IPS DF 4.7 (cell line): ENCODE data around the gene CCDC51.

Source experiments
- DNase-seq: peaks from one replicate; pipeline ENCODE4 v3.0.0-alpha.2; 2013; ENCODE audit warnings: low spot score; ENCODE audit errors: extremely low read depth

CCDC51 gene

GRCh38 chr3:48419597-48419996, 20.3 kb downstream of the CCDC51 start:
- no peak for DNase-seq

DNA sequence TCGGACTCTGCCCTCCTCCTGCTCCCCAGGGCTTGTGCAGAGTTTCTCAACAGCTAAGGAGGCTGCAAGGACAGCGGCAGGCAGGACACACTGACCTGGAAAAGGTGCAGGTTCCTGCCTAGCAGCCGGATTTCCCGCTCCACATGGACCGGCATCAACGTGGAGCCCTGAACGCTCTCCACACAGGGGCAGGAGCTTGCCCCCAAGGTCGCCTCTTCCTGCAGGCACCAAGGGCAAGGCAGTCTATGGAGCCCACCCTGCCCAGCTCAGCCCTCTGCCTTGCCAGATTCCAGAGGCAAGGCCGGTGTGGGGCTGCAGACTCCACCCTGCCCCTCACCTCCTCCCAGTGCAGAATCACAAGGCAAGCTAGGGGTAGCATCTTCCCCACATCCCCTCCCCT, 20.8 kb downstream of the CCDC51 start:
- DNase-seq = no peak

- DNase-seq = no peak
These were observed 21.3 kb downstream of the CCDC51 start for GRCh38 chr3:48418651-48419050.

- no peak for DNase-seq
These were observed 21.8 kb downstream of the CCDC51 start for GRCh38 chr3:48418140-48418539.

DNA sequence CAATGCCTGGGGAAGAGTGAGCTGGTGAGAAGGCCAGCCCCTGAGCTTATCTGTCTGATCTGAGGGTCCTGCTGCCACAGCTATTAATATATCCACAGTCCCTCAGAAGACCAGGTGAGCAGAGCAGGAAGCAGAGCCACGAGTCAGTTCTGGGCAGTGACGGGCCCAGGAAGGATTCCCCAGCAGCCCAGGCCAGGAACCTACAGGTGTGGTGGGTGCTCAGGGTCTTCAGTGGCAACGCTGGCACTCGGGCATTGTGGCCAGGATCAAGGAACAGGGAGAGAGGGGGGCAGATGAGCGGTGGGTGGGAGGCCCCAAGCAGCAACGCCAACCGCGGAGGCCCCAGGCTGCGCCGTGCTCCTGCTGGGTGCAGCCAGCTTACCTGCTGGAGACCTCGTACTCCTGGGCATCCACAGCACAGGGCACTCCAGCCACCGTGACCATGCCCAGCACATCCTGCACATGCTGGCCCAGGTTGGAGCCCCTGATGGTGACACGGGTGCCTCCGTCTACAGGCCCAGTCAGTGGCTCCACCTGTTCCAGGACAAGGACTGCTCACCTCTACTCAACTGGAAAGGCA, 22.3 kb downstream of the CCDC51 start:
- no peak for DNase-seq

DNA sequence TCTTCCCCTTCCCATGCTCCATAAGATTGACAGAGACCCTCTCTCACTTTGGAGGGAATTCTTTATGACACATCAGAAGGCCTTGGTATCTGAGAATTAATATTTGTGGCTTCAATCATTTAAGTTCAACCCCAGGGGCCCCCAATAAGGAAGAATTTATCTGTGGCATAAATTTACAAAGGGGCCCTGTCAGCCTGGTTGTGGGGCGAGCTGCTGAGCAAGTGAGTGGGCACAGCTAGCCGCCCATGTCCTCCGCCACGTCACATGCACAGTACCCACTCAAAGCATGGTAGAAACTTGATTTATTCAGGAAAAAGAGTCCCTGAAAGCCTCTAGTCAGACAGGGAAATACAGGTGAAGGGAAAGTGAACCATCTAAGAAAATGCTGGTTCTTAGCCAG, 23.4 kb downstream of the CCDC51 start:
- DNase-seq = no peak

DNA sequence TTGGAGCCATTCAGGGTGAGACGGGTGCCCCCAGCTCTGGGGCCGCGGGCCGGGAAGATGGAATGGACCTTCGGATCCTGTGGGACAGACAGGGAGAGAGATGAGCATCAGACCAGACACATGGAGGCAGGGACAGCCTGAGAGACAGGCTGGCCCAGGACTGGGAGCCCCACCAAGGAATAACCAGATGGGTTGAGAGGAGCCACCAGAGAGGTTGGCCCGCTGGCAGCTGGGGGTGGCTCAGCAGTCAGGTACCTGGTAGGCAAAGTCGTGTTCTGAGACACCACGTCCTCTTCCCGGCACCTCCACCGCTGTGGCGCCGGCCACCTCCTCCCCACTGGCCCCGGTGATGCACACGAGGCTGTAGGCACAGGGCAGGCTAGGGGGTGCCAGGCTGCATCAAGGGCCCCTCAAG, 23.8 kb downstream of the CCDC51 start:
- no peak for DNase-seq

GRCh38 chr3:48415251-48415953, 24.5 kb downstream of the CCDC51 start:
- no peak for DNase-seq

DNA sequence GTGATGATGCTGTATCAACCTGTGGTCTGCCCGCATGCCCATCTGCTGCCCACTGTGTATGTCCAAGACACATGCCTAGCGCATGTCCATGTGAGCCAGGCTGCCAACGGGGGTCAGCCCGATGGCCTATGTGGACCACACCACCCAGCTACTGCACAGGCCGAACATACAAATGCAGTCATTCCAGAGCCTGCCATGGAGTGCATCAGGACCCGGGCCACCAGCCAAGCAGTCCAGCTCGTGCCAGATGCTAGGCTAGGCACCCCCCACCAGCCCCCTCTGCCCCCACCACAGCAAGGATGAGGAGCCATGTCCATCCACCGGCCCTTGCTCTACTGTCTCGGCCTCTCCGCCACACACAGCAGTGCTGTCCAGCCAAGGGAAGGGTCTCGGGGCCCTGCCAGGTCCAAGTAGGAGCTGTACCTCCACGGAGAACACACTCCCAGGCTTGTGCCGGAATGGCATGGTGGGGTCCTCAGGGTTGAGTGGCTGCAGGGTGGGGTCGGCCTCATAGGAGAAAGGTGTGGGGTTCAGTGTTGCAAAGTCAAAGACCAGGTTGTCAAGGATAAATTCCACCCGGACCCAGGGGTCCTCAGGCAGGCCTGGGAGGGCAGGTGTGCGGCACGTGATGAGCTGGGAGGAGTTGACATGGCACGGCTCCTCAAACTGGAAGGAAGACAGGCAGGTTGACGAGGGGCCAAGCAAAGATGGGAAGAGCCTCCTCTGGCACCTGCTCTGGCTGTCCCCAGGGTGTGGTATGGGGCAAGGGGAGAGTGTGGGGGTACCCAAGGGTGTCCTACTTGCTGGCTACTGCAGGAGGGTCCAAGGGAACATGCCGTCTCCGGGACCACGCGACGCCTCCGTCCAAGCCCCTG, 25.3 kb downstream of the CCDC51 start:
- no peak for DNase-seq

GRCh38 chr3:48413611-48414010, 26.3 kb downstream of the CCDC51 start:
- DNase-seq = no peak

- no peak for DNase-seq
These were observed 26.8 kb downstream of the CCDC51 start for GRCh38 chr3:48413086-48413485.

- DNase-seq = no peak
These were observed 27.4 kb downstream of the CCDC51 start for GRCh38 chr3:48412375-48413001.

- no peak for DNase-seq
These were observed 28.1 kb downstream of the CCDC51 start for GRCh38 chr3:48411606-48412374.

GRCh38 chr3:48411041-48411588, 28.8 kb downstream of the CCDC51 start:
- DNase-seq = no peak

GRCh38 chr3:48410205-48411040, 29.5 kb downstream of the CCDC51 start:
- no peak for DNase-seq

- DNase-seq = no peak
These were observed 30.4 kb downstream of the CCDC51 start for GRCh38 chr3:48409291-48410201.

DNA sequence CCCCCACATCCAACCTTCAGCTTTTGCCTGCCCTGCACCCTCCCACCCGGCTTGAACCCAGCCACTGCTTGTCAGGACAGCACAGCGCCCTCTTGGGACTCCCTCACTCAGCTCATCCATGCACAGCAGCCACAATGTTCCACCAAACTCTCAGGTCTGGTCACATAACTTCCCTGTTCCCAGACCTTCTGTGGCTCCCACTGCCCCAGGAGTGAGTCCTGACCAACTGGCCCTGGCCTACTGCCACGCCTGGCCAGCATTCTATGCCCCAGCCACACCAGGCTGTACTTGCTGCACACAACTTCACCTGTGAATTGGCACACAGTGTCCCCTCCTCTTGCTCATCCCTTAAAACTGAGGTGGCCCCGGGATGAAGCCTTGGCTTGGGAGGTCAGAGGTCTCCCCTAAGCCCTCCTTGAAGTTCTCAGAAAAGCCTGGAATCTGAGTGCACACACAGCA, 31.1 kb downstream of the CCDC51 start:
- DNase-seq = no peak

- no peak for DNase-seq
These were observed 32.3 kb downstream of the CCDC51 start for GRCh38 chr3:48407542-48408099.
